ENCODE results near the gene LURAP1L.

Gene LURAP1L

GRCh38 chr9:12774861-12775678, at the start of gene LURAP1L:
LURAP1L (plus strand) TSS chr9:12775020; CDS start chr9:12775716, 696 bp downstream.
- no peak for DNase-seq (ENCODE audit: low read depth in 2 of 2)

GRCh38 chr9:12726795-12727194, 48.0 kb upstream of the LURAP1L start:
- no peak for DNase-seq (ENCODE audit: low read depth in 2 of 2)

DNA sequence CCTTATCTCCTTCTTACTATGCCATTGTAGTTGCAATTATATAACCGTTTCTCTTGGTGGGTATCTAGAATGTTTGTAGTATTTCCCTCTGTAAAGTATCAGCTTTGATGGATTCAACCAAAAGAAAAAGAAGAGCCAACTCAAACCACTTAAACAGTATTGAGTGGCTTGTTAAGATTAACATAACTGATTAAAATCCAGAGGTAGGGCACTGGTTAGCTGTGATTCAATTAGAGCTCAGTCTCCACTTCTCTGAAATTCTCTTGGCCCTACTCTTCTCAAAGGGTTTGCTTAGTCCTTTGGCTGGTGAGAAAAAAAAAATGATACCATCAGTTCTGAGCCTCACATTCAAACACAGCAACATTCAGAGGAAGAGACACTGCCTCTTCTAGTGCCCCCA, 44.6 kb upstream of the LURAP1L start:
- no peak for DNase-seq (ENCODE audit: low read depth in 2 of 2)

DNA sequence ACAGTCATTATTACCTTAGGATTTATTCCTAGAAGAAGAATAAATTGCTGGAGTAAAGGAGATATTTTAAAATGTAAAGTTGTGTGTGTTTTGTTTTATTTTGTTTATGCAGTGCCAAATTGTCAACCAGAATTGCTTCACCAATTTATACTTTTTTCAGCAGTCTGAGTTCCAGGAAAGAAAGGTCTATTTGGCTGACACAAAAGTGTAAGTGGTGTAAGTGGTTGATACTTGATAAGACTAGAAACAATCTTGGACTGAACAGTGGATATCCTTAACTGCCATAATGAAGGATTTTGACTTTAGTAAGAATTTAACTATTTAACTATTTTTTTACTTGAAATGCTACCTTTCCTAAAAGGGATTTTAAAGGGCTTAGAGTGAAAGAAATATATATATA, 43.9 kb upstream of the LURAP1L start:
- DNase-seq (ENCODE audit: low read depth in 2 of 2), result no peak

GRCh38 chr9:12732971-12733370, 41.8 kb upstream of the LURAP1L start:
- DNase-seq (ENCODE audit: low read depth in 2 of 2), result no peak

GRCh38 chr9:12735665-12736064, 39.2 kb upstream of the LURAP1L start:
- no peak for DNase-seq (ENCODE audit: low read depth in 2 of 2)

DNA sequence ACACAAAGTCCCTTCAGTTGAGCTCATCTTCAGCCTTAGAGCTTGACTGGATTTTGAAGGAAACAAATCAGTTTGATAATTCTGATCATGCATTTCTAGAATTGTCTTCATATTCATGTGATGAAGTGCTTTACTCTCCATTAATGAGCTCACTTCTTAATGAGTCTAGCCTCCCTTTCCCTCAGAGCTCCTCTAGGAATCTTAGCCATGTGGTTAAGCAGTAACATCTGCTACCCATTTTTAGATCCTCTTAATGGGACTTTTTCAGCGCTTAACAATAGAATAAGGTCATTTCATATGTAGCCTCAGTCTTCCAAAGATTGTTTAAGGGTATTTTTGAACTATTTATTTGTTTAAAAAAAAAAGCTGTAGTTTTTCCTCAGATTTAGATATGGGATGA, 36.9 kb upstream of the LURAP1L start:
- DNase-seq (ENCODE audit: low read depth in 2 of 2), result no peak

DNA sequence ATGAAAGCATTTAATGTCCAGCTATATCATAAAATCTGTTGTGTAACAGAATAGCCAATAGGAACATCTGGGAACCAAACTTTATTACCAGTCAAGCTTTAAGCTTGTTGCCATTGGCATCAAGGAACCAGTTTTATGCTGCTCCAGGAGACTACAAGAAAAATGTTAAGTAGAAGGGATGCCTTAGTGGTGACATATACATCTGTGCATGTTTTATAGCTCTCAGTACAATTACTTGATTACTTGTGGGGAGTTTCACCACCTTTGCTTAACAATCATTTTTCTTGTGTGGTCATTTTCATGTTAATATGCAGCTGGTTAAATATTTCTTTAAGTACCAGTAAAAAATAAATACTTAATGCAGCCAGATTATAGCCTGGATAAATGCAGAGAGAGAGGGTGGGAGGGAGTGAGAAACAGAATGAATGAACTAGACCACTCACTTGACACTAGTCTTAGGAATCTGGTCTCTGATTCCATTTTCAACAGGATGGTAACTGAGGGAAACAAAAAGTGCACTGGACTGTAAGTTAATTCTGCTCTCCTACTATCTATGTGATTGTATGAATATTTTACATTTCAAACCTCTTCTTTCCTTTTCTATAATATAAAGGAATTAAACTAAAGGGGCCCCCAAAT, 35.7 kb upstream of the LURAP1L start:
- no peak for DNase-seq (ENCODE audit: low read depth in 2 of 2)

DNA sequence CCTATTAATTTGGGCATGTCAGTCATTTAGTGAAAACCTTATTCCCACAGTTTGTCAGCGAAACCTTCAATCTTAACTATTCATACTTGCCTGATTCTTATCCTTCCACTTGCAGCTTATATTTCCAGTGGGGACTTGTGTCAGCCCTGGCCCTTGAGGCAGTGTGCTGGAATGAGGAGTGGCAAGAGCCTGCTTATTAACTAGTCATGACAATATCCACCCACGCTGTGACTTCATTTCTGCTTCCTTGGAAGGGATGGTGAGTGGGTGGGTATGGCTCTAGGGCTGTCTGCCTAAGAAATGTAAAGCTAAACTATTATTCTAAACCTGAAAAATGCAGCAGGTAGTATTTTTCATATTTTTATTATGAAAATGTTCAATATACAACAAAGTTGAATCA, 34.0 kb upstream of the LURAP1L start:
- DNase-seq (ENCODE audit: low read depth in 2 of 2), result no peak

GRCh38 chr9:12748016-12748415, 26.8 kb upstream of the LURAP1L start:
- no peak for DNase-seq (ENCODE audit: low read depth in 2 of 2)

GRCh38 chr9:12748954-12749353, 25.9 kb upstream of the LURAP1L start:
- DNase-seq (ENCODE audit: low read depth in 2 of 2), result no peak

DNA sequence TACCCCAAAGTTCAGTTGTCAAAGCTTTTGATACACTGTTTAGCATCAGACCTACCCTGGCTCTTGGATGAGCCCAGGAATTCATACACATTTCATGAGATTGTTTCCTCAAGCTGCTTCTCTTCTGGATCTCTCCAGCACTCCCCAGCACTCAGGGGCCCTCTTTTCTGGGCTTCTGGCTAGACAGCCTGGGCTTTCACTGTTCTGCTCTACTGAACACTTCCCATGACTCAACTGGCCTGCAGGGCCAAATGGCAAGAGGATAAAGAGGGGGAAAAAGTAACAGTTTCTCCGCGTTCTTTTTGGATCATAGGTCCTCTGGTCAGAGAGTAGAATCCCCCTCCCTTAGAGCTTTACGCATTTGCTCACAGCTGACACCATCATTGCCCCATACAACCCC, 20.9 kb upstream of the LURAP1L start:
- no peak for DNase-seq (ENCODE audit: low read depth in 2 of 2)

DNA sequence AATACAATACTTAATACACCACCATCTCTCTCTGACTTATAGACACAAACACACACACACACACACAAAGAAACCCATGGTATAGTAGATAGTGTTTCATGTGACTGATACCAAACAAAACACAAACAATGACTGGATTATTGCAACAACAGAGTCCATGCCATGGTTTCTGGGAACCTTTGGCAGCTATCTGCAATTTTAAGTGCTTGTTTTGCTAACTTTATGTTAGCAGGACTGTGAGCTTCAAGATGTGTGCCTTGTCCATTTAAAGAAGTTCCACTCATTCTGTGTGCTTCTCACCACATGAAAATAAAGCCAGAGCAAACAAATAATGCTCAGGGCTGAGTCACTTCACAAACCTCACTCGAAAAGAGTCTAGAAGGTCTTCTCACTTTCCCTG, 15.1 kb upstream of the LURAP1L start:
- DNase-seq (ENCODE audit: low read depth in 2 of 2), result no peak

- no peak for DNase-seq (ENCODE audit: low read depth in 2 of 2)
Measured at GRCh38 chr9:12760758-12761157, 14.1 kb upstream of the LURAP1L start.

DNA sequence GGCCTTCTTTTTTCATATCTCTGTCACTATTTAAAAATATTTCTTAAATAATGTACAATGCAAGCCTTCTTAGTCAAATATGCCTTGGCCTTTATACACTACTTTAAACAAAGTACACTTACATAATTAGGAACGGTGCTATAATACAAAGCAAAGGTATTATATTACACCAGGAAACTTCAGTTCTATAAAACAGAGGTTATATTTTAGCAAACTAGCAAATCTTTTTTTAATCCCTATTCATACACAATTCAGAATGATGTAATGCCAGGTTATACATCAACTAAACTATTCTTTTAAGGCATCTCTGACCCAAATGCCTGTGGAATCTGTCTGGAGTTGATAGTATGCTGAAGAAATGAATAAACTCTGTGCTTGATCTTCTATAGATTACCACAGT, 10.7 kb upstream of the LURAP1L start:
- DNase-seq (ENCODE audit: low read depth in 2 of 2), result no peak

GRCh38 chr9:12765088-12765798, 9.6 kb upstream of the LURAP1L start:
- no peak for DNase-seq (ENCODE audit: low read depth in 2 of 2)

DNA sequence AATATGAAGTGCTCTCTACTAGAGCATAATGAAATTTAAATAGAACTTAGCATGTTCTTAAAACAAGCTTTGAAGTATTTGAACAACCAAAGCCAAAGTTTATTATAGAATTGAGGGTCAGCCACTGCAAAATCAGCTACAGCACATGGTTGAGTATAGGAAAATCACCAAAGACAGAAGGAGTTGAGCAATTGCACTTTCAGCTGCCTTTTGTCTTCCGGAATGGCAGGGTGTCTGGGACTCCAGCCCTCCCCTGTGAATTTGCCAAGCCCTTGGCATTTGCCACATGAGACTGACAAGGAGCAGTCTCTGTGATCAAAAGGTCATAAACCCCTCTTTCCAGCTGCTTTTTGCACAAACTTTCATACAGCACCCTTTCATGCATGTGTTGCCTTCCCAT, 8.5 kb upstream of the LURAP1L start:
- DNase-seq (ENCODE audit: low read depth in 2 of 2), result no peak

DNA sequence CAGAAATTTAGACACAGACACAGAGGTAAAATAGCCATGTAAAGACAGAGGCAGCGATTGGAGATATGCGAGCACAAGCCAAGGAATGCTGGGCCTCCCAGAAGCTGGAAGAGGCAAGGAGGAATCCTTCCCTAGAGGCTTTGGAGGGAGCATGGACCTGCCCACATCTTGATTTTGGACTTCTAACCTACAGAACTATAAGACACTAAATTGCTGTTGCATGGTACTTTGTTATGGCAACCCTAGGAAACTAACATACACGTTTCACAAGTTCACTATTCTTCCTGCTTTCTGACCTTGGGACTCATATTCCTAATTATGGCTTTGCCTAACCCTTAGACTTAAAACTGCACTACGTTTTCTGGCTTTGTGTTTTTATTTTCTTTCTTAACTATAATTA, 4.6 kb upstream of the LURAP1L start:
- no peak for DNase-seq (ENCODE audit: low read depth in 2 of 2)

- DNase-seq (ENCODE audit: low read depth in 2 of 2), result no peak
Measured at GRCh38 chr9:12771891-12772290, 2.9 kb upstream of the LURAP1L start.

- DNase-seq (ENCODE audit: low read depth in 2 of 2), result no peak
Measured at GRCh38 chr9:12773562-12773961, 1.3 kb upstream of the LURAP1L start.

- no peak for DNase-seq (ENCODE audit: low read depth in 2 of 2)
Measured at GRCh38 chr9:12775679-12776512, 1.1 kb downstream of the LURAP1L start.

DNA sequence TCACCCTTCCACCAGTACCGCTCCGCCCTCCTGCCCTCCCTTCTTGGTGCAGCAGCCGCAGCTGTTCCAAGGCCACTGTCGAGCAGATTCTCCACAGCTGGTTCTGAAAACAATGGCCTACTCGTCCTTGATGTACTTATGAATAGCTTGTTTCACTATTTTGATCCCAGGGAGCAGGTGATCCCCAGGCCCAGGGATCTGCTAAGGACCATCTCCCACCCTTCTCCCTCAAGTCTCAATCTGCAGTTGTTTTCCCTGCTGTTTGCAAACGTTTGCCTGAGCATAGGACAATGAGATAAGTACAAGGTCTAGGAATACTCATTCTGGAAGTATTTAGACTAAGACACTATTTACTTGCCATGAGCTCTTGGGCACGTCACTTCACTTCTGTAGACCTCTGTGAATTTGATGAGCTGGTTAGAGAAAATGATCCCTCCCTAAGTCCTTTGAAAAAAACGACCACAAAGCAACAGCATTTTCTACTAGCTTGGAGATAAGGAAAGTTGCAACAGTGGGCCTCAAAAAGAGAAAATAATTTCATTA, 1.8 kb downstream of the LURAP1L start:
- no peak for DNase-seq (ENCODE audit: low read depth in 2 of 2)
